Eye (tissue), 1 donor: ENCODE data around the gene ZNF648.
"Not testable (repeated sequence)": the region's sequence is repeated elsewhere in the genome, so short reads cannot be mapped to it uniquely, and the experiment has no call there.

Experiments
- DNase-seq: peaks from one replicate; pipeline ENCODE4 v3.0.0-alpha.2; 2015

ZNF648 gene

DNA sequence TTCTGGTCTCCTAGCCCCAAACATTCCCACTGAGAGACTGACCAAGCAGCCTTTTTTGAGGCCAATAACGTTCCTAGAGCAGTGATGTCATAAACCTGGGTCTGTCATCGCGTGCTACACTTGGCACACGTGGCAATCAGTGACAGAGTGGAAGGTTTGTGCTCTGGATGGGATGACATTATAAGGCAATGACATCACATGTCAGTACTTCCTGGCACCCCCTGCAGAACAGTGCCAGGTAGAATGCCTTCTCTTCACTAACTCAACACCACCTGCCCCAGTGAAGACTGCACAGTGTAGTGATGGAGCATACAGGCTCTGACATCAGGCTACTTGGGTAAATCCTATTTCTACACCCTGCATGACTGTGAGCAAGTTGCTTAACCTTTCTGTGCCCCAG is 5.4 kb upstream of the ZNF648 start:
- no peak for DNase-seq

DNA sequence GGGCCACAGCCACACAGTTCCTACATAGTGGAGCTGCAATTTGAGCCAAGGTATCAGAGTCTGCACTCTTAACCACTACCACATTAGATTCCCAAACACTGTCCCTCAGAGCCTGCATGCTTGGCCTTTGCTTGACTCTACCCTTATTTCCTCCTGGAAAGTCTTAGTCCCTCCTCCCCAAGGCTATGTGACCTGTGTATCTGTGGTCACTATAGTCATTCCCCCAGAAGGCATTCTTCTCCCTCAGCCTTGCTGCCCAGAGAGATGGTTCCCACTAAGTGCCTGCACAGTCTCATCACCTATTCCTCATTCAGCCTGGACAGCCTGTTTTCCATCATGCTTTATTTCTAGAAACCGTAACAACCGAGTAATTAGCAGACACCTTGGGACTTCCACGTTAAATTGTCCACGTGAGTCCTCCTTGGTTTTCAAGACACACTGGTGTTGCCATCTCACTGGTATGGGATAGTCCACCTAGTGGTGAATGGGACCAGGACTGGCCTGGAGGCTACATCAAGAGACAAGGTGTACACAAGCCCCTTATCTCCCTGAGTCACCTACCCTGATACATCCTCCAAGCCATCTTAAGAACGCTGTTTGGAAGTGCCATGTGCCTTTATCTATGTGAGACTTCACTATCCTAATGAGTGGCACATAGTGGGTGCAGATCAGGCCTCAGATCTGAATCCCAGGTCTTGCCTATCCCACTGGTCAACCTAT is 3.8 kb upstream of the ZNF648 start:
- no peak for DNase-seq

DNA sequence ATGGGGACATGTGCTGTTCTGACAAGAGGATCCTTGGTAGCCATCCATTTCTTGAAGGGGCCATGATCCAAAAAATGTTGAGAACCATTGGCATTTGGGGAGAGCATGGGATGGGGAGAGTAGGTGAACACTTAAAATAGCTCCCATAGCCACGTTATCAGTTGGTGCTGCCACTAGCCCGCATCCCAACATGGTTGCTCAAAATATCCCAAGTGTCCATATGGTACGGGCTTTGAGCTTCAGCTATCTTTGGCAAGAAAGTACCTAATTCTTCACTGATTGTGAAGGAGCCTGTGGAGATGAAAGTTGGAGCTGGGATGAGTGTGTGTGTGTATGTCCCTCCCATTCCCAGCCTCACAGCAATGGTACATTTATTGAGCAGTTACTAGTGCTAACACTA is 3.1 kb upstream of the ZNF648 start:
- no peak for DNase-seq

DNA sequence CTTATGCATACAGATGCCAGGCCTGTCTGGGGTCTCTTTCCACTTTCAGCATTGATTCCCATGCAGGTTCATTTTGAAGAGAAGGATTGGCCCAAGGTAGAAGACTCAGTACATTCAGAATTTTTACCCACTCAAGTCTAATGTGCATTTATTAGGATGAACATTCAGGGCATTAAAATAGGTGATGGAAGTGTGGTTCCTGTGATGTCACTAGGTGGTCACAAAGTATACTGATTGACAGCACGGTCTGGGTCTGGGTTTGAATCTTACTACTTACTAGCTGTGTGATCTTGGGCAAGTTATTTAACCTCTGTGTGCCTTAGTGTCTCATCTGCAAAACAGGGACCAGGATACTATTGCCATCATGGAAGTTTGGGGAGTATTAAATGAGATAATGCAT is 711 bp upstream of the ZNF648 start:
- no peak for DNase-seq

DNA sequence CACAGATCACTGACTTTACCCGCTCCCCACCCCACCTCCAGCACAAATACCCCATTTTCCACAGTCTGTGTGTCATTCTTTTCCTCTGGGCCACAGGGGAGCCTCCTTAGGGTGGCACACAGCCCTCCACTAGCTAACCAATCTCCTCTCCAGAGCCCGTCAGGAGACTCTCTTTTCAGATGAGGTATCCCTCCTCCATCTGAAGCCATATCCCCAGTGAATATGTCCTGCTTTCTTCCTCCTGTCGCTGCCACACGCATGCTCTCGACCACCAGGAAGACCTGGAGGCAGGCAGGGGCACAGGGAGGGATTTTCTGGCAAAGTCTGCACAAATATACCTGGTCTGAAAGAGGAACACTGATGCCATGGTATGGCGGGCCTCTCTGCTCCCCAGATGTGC is 635 bp downstream of the ZNF648 start:
- no peak for DNase-seq

DNA sequence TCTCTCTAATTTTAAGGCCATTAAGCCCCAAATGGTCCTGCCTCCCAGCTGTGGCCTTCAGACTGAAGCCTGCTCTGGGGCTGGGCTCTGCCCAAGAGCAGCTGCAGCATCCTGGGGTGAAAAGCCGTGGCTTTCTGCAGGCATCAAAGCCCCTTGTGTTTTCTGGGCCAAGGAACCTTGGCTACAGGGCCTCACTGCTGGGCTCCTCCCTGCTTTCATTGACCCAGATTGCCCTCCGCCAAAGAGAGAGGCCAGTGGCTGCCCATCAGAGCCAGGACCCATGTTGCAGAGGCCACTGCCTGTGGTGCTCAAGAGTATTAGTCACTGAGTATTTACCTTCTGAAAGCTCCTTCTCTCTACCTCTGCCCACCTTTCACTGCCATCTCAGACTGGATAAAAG is 1.6 kb downstream of the ZNF648 start:
- DNase-seq = peak; percentile 46

DNA sequence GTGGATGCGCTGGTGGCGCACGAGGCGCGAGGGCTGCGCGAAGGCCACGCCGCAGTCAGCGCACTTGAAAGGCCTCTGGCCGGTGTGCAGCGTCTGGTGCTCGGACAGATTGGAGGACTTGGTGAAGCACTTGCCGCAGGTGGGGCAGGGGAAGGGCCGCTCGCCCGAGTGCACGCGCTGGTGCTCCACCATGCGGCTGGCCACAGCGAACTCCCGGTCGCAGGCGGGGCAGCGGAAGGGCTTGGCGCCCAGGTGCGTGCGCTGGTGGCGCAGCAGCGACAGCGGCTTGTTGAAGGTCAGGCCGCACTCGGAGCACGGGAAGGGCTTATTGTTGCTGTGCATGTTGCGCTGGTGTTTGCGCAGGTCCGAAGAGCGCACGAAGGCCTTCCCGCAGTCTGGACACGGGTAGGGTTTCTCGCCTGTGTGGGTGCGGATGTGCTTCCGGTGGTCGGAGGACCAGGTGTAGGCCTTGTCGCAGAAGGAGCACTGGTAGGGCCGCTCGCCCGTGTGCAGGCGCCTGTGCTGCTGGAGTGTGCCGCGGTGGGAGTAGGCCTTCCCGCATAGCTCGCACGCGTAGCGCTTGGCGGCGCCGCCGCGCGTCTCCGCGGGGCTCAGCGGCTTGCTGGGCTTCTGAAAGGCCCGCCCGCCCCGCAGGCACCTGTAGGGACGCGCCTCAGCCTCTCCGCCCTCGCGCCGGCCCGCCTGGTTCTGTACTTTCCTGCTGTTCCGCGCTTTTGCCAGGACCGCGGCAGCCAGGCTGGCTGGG is 4.7 kb downstream of the ZNF648 start:
- peak; percentile 54 for DNase-seq

DNA sequence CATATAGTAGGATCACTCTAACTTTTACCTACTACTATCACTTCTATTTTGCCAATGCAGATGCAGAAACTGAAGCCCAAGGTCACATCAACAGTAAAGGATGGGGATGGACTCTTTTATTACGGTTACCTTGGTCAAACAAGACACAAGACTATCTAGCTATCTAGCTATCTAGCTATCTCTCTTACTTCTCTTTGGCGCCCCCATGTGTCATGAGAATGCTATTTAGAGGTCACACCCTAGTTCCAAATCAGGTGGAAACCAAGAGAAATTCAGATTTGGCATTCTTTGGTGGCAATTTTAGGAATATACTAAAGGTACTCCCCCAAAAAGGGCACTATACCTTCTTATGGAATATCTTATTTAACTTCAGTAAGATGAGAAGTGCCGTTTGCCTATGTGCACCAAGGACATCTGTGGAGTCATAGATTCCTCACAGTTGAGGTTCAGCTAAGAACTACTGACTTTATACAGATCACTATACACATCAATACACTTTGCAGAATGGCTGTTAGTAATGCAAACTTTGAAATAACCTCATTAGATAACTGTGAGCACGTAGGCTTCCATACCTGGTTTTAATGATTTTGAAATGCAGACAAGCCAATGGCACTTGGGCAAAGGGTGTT is 6.7 kb downstream of the ZNF648 start:
- peak; percentile 45 for DNase-seq

DNA sequence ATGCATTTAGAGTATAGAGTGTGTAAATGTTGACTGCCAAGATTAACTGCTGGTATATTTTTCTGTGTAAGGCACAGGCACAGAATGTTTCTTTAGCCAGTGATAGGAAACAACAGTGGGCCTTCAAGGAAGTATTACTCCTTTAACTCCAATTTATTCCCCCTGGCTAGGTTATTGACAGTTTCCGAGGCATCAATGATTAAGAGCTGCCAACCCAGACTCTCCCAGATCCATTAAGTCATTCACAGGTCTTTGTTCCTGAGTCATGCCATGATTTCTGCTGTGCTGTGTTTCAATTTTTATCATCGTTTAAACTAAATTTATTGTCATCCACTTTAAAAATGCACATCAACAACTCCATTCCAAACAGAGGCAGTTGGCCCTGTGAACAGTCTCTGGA is 9.2 kb downstream of the ZNF648 start:
- DNase-seq = no peak

DNA sequence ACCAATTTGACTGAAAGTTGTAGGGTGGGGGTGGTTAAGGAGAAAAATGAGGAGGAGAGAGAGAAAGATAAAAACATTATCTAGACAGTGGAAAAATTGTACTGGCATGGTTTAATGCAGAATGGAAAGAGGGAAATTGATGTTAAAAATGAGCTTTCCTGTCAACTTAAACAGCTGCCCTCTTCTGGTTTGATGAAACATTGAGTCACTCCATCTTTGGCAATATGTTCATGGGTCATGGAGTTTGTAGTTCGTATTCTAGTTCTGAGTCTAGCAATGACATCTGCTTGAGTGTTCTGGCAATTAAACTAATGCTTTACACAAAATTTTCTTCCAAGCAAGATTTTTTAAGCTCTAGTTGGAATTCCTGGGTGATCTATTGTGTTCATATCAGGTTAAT is 9.6 kb downstream of the ZNF648 start:
- no peak for DNase-seq

DNA sequence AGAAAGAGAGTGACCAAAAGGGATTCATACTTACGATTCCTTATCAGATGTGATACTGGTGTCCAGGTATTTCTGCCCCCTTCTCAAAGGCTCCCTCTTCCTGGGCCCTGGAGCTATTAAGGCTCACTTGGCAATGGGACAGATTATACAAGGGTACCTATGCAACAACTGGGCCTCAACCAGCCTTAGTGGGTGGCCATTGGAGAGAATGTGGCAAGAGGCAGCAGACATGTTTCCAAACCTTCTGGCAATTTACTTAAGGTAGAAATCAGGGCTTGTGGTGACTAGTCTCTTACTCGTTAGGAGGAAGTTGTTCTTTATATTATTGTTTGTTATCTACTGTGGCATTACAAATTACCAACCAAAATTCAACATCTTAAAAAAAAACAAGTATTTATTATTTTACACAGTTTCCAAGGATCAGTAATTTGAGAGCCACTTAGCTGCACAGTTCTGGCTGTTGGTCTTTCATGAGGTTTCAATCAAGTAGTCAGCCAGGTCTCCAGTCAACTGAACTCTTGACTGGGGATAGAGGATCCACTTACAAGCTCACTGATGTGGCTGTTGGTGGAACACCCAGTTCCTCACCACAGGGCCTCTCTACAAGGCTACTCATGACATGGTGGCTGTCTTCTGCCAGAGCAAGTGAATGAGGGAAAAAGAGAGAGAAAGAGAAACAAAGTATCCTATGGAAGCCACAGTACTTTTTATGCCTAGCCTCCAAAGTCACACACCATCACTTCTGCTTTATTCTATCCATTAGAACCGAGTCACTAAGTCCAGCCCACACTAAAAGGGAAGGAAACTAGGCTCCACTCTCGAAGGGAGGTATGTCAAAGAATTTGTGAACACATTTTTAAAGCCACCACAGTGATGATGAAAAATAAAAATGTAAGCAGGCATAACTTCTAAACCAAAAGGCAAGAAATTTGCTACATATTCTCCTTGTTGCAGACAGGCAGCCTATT is 10.7 kb downstream of the ZNF648 start:
- no peak for DNase-seq

DNA sequence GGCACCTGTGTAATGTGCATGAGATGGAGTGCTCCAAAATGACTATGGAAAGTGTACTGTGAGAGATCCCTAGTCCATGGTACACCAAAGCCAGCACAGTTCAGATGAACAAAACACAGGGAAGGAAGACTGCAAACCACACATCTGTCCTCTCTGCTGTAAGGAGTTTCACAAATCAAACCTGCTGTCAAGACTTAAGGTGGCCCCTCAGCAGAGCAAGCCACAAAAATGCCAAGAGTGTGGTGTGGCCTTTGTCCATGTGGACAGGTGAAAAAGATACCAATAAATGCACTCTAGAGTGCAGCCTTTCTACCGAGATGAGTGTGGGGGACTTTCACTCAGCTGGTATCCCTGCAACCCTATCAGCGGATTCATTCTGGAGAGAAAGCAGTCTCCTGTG is 12.9 kb downstream of the ZNF648 start:
- no peak for DNase-seq

DNA sequence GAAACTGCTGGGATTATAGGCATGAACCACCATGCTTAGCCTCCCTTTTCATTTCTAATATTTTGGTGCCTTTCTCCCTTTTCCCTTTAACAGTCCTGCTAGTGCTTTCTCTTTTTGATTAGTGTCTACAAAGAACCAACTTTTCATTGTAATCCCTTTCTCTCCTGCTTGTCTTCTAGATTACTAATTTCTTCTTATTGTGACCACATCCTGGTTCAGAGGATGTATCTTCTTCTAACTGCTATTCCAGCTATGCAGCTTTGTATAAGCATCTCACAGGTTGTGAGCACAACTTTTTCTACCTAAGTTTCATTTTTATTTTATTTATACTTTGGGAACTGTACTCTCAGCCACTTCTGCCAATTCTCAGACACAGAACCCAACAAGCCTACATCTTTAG is 14.7 kb downstream of the ZNF648 start:
- DNase-seq = no peak

DNA sequence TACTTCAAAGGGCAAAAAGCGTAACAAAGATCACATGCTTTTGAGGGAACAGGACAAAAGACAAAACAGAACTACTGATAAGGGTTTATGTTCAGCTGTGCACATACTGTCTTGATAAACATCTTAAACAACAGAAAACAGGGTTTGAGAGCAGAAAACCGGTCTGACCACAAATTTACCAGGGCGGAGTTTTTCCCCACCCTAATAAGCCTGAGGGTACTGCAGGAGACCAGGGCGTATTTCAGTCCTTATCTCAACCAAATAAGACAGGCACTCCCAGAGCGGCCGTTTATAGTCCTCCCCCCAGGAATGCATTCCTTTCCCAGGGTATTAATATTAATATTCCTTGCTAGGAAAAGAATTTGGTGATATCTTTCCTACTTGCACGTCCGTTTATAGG is 16.0 kb downstream of the ZNF648 start:
- not testable (repeated sequence) for DNase-seq

DNA sequence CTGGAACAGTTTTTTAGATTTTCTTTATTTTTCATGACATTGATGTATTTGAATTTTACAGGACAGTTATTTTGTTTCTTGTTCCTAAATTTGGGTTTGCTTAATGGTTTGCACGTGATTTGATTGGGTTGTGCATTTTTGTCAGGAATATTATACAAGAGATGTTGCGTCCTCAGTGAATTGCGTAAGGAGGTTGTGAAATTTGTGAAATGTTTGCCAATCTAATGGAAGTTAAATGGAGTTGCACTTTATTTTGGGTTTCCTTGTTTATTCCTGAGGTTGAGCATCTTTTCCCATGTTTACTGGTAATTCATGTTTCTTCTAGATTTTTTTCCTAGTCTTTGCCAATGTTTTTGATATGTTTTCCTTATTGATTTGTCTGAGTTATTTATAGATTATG is 19.9 kb downstream of the ZNF648 start:
- DNase-seq = no peak

DNA sequence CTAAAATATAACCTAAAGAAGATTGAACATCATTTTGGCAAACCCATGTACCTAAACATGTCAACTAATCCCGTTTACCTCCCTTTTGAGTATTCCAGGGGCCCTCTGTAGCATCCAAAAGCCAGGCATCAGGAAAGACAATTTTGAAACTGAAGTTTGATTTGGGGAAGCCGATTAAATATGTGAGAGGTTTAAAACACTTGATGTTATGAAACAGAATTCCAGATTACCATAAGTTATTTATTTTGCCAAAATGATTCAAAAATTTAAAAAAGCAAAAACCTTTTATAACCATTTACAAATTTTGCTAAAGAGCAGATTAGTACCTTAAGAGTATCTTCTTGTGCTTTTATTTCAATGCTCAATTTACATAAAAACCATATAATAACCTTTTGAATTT is 23.3 kb downstream of the ZNF648 start:
- no peak for DNase-seq

DNA sequence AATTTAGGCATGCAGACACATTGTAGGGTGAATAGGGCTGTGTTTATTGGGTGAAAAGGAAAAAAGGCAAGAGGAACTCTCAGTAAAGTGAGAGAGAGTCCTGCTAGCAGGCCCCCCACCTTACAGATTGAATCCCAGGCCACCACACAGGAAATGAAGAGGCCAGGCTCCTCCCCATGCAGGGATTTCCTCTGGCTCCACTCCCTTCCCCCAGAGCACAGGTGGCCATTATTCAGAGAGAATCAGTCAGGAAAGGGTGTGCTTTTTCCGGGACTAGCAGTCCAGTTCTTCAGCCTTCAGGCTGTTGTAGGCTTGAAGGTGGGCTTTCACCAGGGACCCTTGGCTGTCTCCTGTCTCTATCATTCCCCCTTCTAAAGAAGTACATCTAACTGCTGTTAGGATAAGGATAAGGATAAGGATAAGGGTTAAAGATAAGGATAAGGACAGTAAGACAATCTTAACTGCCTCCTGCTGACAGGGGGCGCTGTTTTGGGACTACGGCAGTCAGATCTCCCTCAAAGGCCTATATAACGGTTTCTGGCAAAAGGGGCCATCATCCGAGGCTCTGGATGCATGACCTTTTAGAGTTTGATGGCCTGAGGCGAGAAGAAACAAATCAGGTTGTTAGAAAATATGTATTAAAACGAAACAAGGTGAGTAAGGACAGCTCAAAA is 26.3 kb downstream of the ZNF648 start:
- DNase-seq = no peak

DNA sequence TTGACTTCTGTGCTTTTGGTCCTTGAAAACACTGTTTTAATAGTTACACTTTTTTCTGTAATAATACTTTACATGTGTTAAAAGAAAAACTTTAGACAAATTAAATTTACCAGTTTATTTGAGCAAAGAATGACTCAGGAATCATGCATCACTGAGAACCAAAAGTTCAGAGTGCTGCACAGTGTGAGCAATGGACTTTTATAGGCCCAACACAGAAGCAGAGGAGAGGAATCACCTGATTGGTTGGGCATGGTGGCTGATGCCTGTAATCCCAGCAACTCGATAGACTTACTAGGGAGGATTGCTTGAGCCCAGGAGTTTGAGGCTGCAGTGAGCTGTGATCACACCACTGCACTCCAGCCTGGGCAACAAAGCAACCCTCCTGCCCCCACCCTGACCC is 29.3 kb downstream of the ZNF648 start:
- DNase-seq = no peak

DNA sequence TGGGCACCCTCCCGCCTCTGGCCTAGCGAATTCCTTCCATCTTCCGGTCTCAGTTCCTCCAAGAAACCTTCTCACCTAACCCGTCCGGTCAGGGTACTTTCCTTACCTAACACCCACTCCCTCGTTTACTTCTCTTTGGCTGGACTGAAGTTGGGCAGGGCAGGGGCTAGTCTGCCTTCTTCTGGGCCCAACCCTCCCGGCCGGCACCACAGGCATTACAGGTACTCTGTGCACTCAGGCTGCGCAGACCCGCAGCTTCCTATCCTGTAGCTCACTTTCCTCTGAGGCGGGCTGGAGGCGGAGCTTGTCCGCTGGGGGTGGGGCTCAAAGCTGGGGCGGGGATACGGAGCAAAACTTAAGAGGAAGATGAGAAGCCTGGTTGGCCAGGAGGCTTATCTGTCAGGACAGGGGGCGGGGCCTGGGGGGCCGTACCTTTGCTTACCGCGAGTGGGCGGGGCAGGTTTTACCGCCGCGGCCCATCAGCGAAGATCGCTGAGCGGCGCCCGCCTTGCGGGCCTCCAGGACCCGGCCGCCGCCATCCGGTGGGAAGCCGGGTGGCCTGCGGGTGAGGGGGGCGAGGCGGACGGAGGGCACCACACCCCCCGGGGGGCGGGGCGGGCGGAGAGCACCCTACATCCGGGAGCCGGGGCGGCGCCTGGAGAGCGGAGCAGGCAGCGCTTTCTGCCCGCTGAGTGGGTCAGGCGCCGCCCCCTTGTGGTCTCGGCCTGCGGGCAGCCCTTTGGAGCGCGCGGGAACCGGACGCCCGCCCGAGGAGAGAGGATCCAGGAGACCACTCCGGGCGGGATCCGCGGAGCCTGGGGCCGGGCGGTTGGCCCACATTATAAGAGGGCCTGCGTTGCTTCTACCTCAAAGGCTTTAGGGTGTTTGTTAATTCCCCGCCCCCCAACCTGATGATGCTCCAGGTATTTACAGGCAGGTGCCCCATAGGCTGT is 31.9 kb downstream of the ZNF648 start:
- peak; percentile 99 for DNase-seq

DNA sequence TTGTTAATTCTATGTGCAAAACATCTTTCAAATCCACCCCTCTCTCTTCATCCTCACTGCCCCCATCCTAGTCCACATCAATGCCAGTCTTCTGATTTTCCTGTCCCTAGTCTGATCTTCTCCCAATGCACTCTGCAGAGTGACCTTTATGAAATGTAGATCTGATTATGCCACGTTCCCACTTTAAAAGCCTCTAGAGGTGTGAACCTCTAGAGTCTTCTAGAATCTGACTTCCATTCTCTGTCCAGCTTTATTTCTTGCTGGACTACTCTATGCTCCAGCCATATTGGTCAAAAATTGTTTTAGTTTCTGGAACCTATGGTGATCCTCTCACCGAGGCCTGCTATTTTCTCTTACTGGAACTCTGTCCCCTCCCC is 32.5 kb downstream of the ZNF648 start:
- no peak for DNase-seq

DNA sequence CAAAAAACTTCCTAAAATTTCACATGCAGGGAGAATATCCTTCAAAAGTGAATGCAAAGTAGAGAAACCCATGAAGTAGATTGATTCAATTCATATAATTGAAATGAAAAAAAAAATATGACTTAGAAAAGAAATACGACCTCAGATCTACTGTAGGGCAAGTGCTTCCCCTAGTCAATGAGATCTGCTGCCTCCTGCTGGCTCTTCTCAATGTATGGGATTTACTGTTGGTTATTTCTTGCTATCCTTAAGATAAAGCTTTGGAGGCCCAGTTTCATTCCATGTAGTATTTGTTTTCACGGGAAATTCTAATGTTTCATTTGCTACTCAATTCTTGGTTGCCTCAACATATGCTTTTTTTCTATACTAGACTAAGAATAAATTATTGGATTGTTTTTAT is 46.2 kb downstream of the ZNF648 start:
- DNase-seq = no peak
